ENCODE results near the gene DOC2A. TPM values are rescaled to one million over a fixed set of nuclear protein-coding genes. Genes with fewer than 3 reads are reported as not detected.
A peak's percentile ranks its signal among the peaks of the same experiment; 100 is the strongest.

Gene DOC2A
- total RNA-seq, 2 experiments from 2014 or later, result 0.14 TPM

DNA sequence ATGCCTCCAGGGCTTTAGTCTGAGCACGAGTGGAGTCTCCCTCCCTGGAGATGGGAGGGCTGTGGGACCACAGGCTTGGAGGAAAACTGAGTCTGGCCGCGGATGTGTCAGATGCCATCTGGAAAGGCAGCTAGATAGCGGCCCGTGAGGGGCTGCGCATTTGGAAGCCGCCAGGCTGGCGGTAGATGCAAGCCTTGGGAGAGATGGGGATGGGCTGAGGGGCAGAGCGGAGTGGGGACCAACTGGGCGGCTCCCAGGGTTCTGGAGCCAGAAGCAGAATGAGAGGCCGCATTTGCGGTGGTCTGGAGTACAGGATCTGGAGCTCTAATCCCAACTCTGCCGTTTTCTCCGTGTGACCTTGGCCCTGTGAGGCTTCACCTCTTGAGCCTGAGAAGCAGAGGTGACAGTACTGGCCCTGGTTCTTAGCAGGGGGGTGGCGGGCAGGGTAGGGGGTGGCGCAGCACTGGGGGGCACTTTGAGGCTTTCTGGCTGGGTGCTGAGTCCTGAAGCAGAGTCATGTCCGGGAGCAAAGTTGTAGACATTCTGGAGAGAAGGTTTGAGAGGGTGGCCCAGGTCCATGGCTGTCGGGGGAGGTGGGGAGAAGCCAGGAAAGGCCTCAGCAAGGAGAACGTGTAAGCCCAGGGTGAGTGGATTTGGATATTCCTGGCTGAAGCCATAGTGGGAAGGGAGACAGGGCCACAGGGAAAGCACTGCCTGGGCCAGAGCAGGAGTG is 8.0 kb downstream of the DOC2A start:
- no peak overlapping the region for H3K4me3 ChIP-seq (ENCODE audit: low read length)
- H3K4me1 ChIP-seq (ENCODE audit: insufficient read depth, low read length), result peaks cover 12% of the 10 kb centered on the region
- ATAC-seq (ENCODE audit: poor library complexity) (no peak), DNase-seq (no peak)
- ChIA-PET CTCF (no interaction called here), POLR2A (no interaction called here)
- H3K27ac Mint-ChIP-seq, result no peak overlapping the region
- H3K4me3 Mint-ChIP-seq, result no peak overlapping the region
- H3K9me3 ChIP-seq (ENCODE audit: control insufficient read depth in 1 of 2, insufficient read depth in 1 of 2, low read length in 2 of 2), result no peaks in the 10 kb centered on the region
- no peak overlapping the region for H3K27ac ChIP-seq (ENCODE audit: low read depth in 1 of 2, low read length in 2 of 2)
- peaks cover 34% of the 10 kb centered on the region for H3K36me3 ChIP-seq (ENCODE audit: insufficient read depth, low read length)
- no peaks in the 10 kb centered on the region for H3K9me3 Mint-ChIP-seq
- H3K27me3 ChIP-seq (ENCODE audit: control insufficient read depth in 1 of 2, insufficient read depth in 2 of 2, low read length in 2 of 2), result peaks cover 0 to 2% of the 10 kb centered on the region in 2 experiments
- peaks cover 41% of the 10 kb centered on the region for H3K36me3 Mint-ChIP-seq (ENCODE audit: low read depth)
- peaks cover 12% of the 10 kb centered on the region for H3K4me1 Mint-ChIP-seq (ENCODE audit: low read depth)
- no peaks in the 10 kb centered on the region for H3K27me3 Mint-ChIP-seq
- TF ChIP-seq, protein P1, sequence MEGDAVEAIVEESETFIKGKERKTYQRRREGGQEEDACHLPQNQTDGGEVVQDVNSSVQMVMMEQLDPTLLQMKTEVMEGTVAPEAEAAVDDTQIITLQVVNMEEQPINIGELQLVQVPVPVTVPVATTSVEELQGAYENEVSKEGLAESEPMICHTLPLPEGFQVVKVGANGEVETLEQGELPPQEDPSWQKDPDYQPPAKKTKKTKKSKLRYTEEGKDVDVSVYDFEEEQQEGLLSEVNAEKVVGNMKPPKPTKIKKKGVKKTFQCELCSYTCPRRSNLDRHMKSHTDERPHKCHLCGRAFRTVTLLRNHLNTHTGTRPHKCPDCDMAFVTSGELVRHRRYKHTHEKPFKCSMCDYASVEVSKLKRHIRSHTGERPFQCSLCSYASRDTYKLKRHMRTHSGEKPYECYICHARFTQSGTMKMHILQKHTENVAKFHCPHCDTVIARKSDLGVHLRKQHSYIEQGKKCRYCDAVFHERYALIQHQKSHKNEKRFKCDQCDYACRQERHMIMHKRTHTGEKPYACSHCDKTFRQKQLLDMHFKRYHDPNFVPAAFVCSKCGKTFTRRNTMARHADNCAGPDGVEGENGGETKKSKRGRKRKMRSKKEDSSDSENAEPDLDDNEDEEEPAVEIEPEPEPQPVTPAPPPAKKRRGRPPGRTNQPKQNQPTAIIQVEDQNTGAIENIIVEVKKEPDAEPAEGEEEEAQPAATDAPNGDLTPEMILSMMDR (IDR thresholded peaks at IDR 0.05), result no peak
- intact Hi-C loops (cut with DNase I, micrococcal nuclease), result no loop called here

- H3K4me3 ChIP-seq (ENCODE audit: low read length), result no peak overlapping the region
- TF ChIP-seq, protein P1 (IDR thresholded peaks at IDR 0.05), result no peak
- ATAC-seq (ENCODE audit: poor library complexity) (no peak), DNase-seq (no peak)
- H3K36me3 ChIP-seq (ENCODE audit: insufficient read depth, low read length), result peaks cover 39% of the 10 kb centered on the region
- H3K27ac ChIP-seq (ENCODE audit: low read depth in 1 of 2, low read length in 2 of 2), result no peak overlapping the region
- Mint-ChIP-seq H3K9me3 (no peaks in the 10 kb centered on the region), H3K27me3 (no peaks in the 10 kb centered on the region), H3K4me1 (ENCODE audit: low read depth) (peaks cover 24% of the 10 kb centered on the region), H3K27ac (no peak overlapping the region), H3K4me3 (no peak overlapping the region), H3K36me3 (ENCODE audit: low read depth) (peaks cover 54% of the 10 kb centered on the region)
- no peaks in the 10 kb centered on the region for H3K9me3 ChIP-seq (ENCODE audit: control insufficient read depth in 1 of 2, insufficient read depth in 1 of 2, low read length in 2 of 2)
- peaks cover 25% of the 10 kb centered on the region for H3K4me1 ChIP-seq (ENCODE audit: insufficient read depth, low read length)
- no peaks in the 10 kb centered on the region for H3K27me3 ChIP-seq (ENCODE audit: control insufficient read depth in 1 of 2, insufficient read depth in 2 of 2, low read length in 2 of 2)
- ChIA-PET CTCF (interaction anchor here (1.0 kb wide), 1 partner anchor 153 kb away, joined by 3 read pairs; no protein-coding TSS in a partner anchor), POLR2A (no interaction called here)
- intact Hi-C loops (cut with DNase I, micrococcal nuclease), result no loop called here
Observed at GRCh38 chr16:30000735-30001631, 9.8 kb downstream of the DOC2A start.

DNA sequence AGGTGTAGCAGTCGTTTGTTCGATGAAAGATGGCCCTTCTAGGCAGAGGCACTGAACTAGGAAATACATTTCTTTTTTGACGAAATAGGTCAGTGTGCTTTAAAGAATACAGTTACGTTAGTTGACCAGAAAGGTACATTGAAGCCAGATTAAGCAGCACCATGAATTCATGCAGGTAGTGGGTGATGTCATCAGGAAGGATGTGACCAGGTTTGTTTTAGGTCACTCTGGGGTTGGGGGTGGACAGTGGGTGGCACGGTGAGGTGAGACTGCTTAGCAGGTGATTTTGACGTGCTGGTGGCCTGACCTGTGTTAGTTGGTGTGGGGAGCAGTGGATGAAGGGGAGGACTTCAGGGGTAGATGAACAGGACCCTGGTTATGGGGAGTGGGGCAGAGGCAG is 11.2 kb downstream of the DOC2A start:
- Mint-ChIP-seq H3K27ac (no peak overlapping the region), H3K4me3 (peak overlapping the region; percentile 38), H3K27me3 (no peaks in the 10 kb centered on the region), H3K9me3 (no peaks in the 10 kb centered on the region), H3K36me3 (ENCODE audit: low read depth) (peaks cover 65% of the 10 kb centered on the region), H3K4me1 (ENCODE audit: low read depth) (peaks cover 32% of the 10 kb centered on the region)
- Histone ChIP-seq H3K27ac (ENCODE audit: low read depth in 1 of 2, low read length in 2 of 2) (no peak overlapping the region), H3K4me1 (ENCODE audit: insufficient read depth, low read length) (peaks cover 26% of the 10 kb centered on the region), H3K9me3 (ENCODE audit: control insufficient read depth in 1 of 2, insufficient read depth in 1 of 2, low read length in 2 of 2) (no peaks in the 10 kb centered on the region), H3K27me3 (ENCODE audit: control insufficient read depth in 1 of 2, insufficient read depth in 2 of 2, low read length in 2 of 2) (no peaks in the 10 kb centered on the region), H3K36me3 (ENCODE audit: insufficient read depth, low read length) (peaks cover 39% of the 10 kb centered on the region), H3K4me3 (ENCODE audit: low read length) (no peak overlapping the region)
- ChIA-PET CTCF (interaction anchor here (1.0 kb wide), 1 partner anchor 151 kb away, joined by 3 read pairs; no protein-coding TSS in a partner anchor), POLR2A (no interaction called here)
- ATAC-seq (ENCODE audit: poor library complexity) (no peak), DNase-seq (no peak)
- TF ChIP-seq, protein P1 (IDR thresholded peaks at IDR 0.05), result no peak
- intact Hi-C loops (cut with DNase I, micrococcal nuclease), result loop anchor here (5.0 to 10.0 kb wide), 6 partner anchors 53 to 1175 kb away; partner anchors contain the start of genes ATXN2L (in 1 of the 2), CDIPT (in 1 of the 2), FBXL19 (in 1 of the 2) and MAZ (in 1 of the 2)

All from CD4-positive, alpha-beta T cell (primary cell).